Measurements from ENCODE around the gene MYO9B. TPM values are rescaled to one million over a fixed set of nuclear protein-coding genes. Genes with fewer than 3 reads are reported as not detected.

Gene MYO9B
- total RNA-seq, 1 experiment from 2014 or later, result 58.6 TPM

GRCh38 chr19:17226002-17226933 is 150.7 kb downstream of the MYO9B start, which contains the start of gene OCEL1:
Gene OCEL1, plus strand, starts transcription at chr19:17226226. Its CDS starts 22 bp downstream, at chr19:17226248.
- Histone ChIP-seq H3K27me3 (ENCODE audit: insufficient read depth, low read length) (no peaks in the 10 kb centered on the region), H3K4ac (ENCODE audit: low read depth, low read length) (no peak within 1 kb of the TSS; the same call in 1 of the 2 replicates), H3K9ac (ENCODE audit: extremely low read depth, insufficient read length, low read length) (peak within 1 kb of the TSS; percentile 62), H3K79me2 (ENCODE audit: insufficient read depth, low read length) (no peaks in the 10 kb centered on the region), H2BK120ac (ENCODE audit: low read depth, low read length, poor library complexity, severe bottlenecking) (no peak within 1 kb of the TSS), H3K27ac (ENCODE audit: insufficient read length, low read depth, low read length) (no peak within 1 kb of the TSS), H3T11ph (ENCODE audit: low read length) (no peak within 1 kb of the TSS), H2AFZ (ENCODE audit: low read length) (no peak within 1 kb of the TSS), H3K23me2 (ENCODE audit: insufficient read length, low read depth, low read length, poor library complexity, severe bottlenecking) (peaks cover 5% of the 10 kb centered on the region), H3K23ac (ENCODE audit: insufficient read length, low read depth, low read length) (no peak within 1 kb of the TSS), H3K14ac (ENCODE audit: insufficient read depth, low read length) (no peak within 1 kb of the TSS), H3K18ac (ENCODE audit: insufficient read length, low read depth, low read length) (peak within 1 kb of the TSS; percentile 28), H2BK15ac (ENCODE audit: low read depth, low read length) (peak within 1 kb of the TSS; percentile 75; the same call in 1 of the 2 replicates), H4K91ac (ENCODE audit: insufficient read length, low read depth, low read length) (no peak within 1 kb of the TSS), H2BK5ac (ENCODE audit: insufficient read length, low read length) (no peak within 1 kb of the TSS), H3K4me2 (ENCODE audit: insufficient read depth, insufficient read length, low read length) (peak within 1 kb of the TSS; percentile 68), H2BK12ac (ENCODE audit: insufficient read length, low read depth, low read length) (no peak within 1 kb of the TSS), H4K20me1 (ENCODE audit: control insufficient read depth, insufficient read depth, insufficient read length) (no peaks in the 10 kb centered on the region), H3K79me1 (ENCODE audit: insufficient read depth, low read depth, low read length, poor library complexity, severe bottlenecking) (no peaks in the 10 kb centered on the region), H3K4me1 (ENCODE audit: insufficient read depth, low read length) (no peaks in the 10 kb centered on the region; the same call in 1 of the 2 replicates), H2AK5ac (ENCODE audit: insufficient read length, low read length) (no peak within 1 kb of the TSS), H4K8ac (replicated peaks; ENCODE audit: insufficient read length, low read depth, low read length) (no peak within 1 kb of the TSS), H2BK20ac (ENCODE audit: low read depth, low read length, poor library complexity, severe bottlenecking) (no peak within 1 kb of the TSS), H4K5ac (ENCODE audit: insufficient read length, low read depth, low read length) (no peak within 1 kb of the TSS), H3K56ac (ENCODE audit: insufficient read length, low read depth, low read length) (no peak within 1 kb of the TSS), H3K9me3 (ENCODE audit: control insufficient read depth, low read depth, low read length) (no peaks in the 10 kb centered on the region)
- Mint-ChIP-seq H3K4me1 (peaks cover 8 to 21% of the 10 kb centered on the region in 2 experiments), H3K36me3 (ENCODE audit: insufficient read depth in 1 of 3, low read depth in 3 of 3) (peaks cover 4 to 19% (median 14%) of the 10 kb centered on the region in 3 experiments; a peak in 6 of 7 replicates), H3K4me3 (peak within 1 kb of the TSS; percentile 79 to 96), H3K27ac (peak within 1 kb of the TSS; percentile 97 to 100 (median 98)), H3K9me3 (no peaks in the 10 kb centered on the region), H3K27me3 (ENCODE audit: low read depth) (no peaks in the 10 kb centered on the region)
- WGBS (ENCODE audit: extremely low coverage, insufficient read length, low lambda C conversion rate), result no CpG with 5 or more reads among the region's 90 CpGs
- no peak for TF ChIP-seq CTCF (conservative IDR thresholded peaks at IDR 0.05)
- DNase-seq, result peak; percentile 97
